A673 (cell line): Measurements from ENCODE around the gene CDK4.

Experiments
- EZH2 ChIP-seq: fragments of 200-600 bp; sonication (generic); IDR thresholded peaks from 2 replicates; pipeline ENCODE4 v1.6.1; 2017; ENCODE audit warnings: borderline replicate concordance, low read depth, mild to moderate bottlenecking, mixed read lengths, antibody characterized with exemption, low read length; ENCODE audit not compliant: poor library complexity, severe bottlenecking
- TF ChIP-seq, protein P1 (sequence below): fragments of 300-800, 200-600 bp; sonication (generic); conservative IDR thresholded peaks from 2 replicates; pipeline ENCODE4 v1.5.1; 2017; ENCODE audit warnings: low read depth, mild to moderate bottlenecking, antibody characterized with exemption, low read length, moderate library complexity, mixed read lengths

GRCh38 chr12:57727758-57728395, 24.2 kb downstream of the CDK4 start:
- TF ChIP-seq, protein P1, sequence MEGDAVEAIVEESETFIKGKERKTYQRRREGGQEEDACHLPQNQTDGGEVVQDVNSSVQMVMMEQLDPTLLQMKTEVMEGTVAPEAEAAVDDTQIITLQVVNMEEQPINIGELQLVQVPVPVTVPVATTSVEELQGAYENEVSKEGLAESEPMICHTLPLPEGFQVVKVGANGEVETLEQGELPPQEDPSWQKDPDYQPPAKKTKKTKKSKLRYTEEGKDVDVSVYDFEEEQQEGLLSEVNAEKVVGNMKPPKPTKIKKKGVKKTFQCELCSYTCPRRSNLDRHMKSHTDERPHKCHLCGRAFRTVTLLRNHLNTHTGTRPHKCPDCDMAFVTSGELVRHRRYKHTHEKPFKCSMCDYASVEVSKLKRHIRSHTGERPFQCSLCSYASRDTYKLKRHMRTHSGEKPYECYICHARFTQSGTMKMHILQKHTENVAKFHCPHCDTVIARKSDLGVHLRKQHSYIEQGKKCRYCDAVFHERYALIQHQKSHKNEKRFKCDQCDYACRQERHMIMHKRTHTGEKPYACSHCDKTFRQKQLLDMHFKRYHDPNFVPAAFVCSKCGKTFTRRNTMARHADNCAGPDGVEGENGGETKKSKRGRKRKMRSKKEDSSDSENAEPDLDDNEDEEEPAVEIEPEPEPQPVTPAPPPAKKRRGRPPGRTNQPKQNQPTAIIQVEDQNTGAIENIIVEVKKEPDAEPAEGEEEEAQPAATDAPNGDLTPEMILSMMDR: no peak
- TF ChIP-seq EZH2: no peak
